ENCODE results near the gene TUSC2. TPM values are rescaled to one million over a fixed set of nuclear protein-coding genes. Genes with fewer than 3 reads are reported as not detected.

TUSC2 gene
- total and polyA plus RNA-seq, 2 of the 8 experiments (the other 6 are each of a cell fraction or from before 2014, with no cell fraction given) = 33.3 to 65.4 TPM

GRCh38 chr3:50316657-50317242 is 11.3 kb downstream of the TUSC2 start:
- no peak overlapping the region for H2BK15ac ChIP-seq (ENCODE audit: low read length)
- H3K9ac ChIP-seq (replicated peaks in 1 of 4; ENCODE audit: extremely low read depth in 1 of 4, low read depth in 3 of 4, low read length in 3 of 4) = peak overlapping the region in 1 of 4 experiments; percentile 10; a peak in 1 of 7 replicates
- no peak overlapping the region for H3K14ac ChIP-seq (ENCODE audit: insufficient read length)
- TF ChIP-seq RXRA (IDR thresholded peaks at IDR 0.05; ENCODE audit: insufficient read depth, low read depth, low read length) (no peak), NRF1 (IDR thresholded peaks at IDR 0.05; ENCODE audit: low read depth, low read length) (no peak), JUND (IDR thresholded peaks at IDR 0.05; ENCODE audit: low read length) (peak; percentile 35; the same call in 1 of the 2 replicates)
- TF ChIP-seq, protein P1, sequence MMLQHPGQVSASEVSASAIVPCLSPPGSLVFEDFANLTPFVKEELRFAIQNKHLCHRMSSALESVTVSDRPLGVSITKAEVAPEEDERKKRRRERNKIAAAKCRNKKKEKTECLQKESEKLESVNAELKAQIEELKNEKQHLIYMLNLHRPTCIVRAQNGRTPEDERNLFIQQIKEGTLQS (IDR thresholded peaks at IDR 0.05; ENCODE audit: insufficient read depth, low read depth, low read length) = no peak
- H4K20me1 ChIP-seq (replicated peaks in 1 of 2; ENCODE audit: control insufficient read depth in 1 of 2, insufficient read depth in 2 of 2, low read length in 2 of 2) = peaks cover 19 to 35% of the 10 kb centered on the region in 2 experiments
- peaks cover 20% of the 10 kb centered on the region for H3K79me1 ChIP-seq (ENCODE audit: low read depth, low read length)
- H3K56ac ChIP-seq (replicated peaks; ENCODE audit: insufficient read length, low read depth, low read length) = no peak overlapping the region
- FAIRE-seq (no peak), DNase-seq (ENCODE audit: low read depth in 1 of 2, low spot score in 2 of 2) (no peak)
- no peak overlapping the region for H2BK20ac ChIP-seq (ENCODE audit: low read length)
- POLR2A ChIA-PET (ENCODE audit: partially characterized antibody) = interaction anchor here (6.3 to 12.6 kb wide), 2 partner anchors 13 to 15 kb away, joined by 36 to 149 read pairs; partner anchors contain the start of genes HYAL1, HYAL3, NAA80 and TUSC2
- no peak overlapping the region for H2BK120ac ChIP-seq (replicated peaks; ENCODE audit: low read depth, low read length)
- H3K36me3 ChIP-seq (ENCODE audit: control insufficient read depth in 2 of 4, insufficient read depth in 4 of 4, low read length in 3 of 4) = peaks cover 16 to 34% (median 28%) of the 10 kb centered on the region in 4 experiments
- H3K27me3 ChIP-seq (replicated peaks in 1 of 4; ENCODE audit: control insufficient read depth in 3 of 4, extremely low read depth in 1 of 4, insufficient read depth in 3 of 4, low read length in 3 of 4) = no peaks in the 10 kb centered on the region
- no peak overlapping the region for H3K27ac ChIP-seq (ENCODE audit: low read depth, low read length)
- peaks cover 0 to 12% (median 9%) of the 10 kb centered on the region in 4 experiments; a peak in 6 of 7 replicates for H3K4me1 ChIP-seq (replicated peaks in 1 of 4; ENCODE audit: control insufficient read depth in 3 of 4, insufficient read depth in 4 of 4, low read length in 3 of 4)
- 91% methylated on average over 9 of the region's 9 CpGs; no CpG with 5 or more reads in 1 of the 2 experiments for WGBS, 2 experiments (ENCODE audit: extremely low coverage in 1 of 2, insufficient coverage in 1 of 2, insufficient read length in 1 of 2, insufficient replicate concordance in 2 of 2, low coverage in 1 of 2, low lambda C conversion rate in 2 of 2, missing lambda C conversion rate in 1 of 2)
- no peak overlapping the region for H2AFZ ChIP-seq (ENCODE audit: low read length)
- no peak overlapping the region for H4K91ac ChIP-seq (replicated peaks; ENCODE audit: insufficient read length, low read length)
- no peak overlapping the region for H3K18ac ChIP-seq (ENCODE audit: extremely low read depth, low read length)
- H2AK5ac ChIP-seq (ENCODE audit: low read depth, low read length) = no peak overlapping the region
- H3K4me3 ChIP-seq (ENCODE audit: extremely low read depth in 1 of 4, insufficient read depth in 2 of 4, low read depth in 3 of 4, low read length in 4 of 4) = no peak overlapping the region; a peak in 1 of 8 replicates
- H2BK12ac ChIP-seq (ENCODE audit: low read depth, low read length) = no peak overlapping the region
- peaks cover 0 to 4% of the 10 kb centered on the region in 2 experiments; a peak in 1 of 4 replicates for H3K9me3 ChIP-seq (ENCODE audit: insufficient read depth in 2 of 2, low read depth in 1 of 2, low read length in 1 of 2)
- 0 out of 2 replicates have a peak overlapping the region, but pooled peaks have one; percentile 71 for H2BK5ac ChIP-seq (ENCODE audit: low read depth, low read length)
- 0 out of 2 replicates have a peak overlapping the region, but pooled peaks have one; percentile 54 for H4K8ac ChIP-seq (ENCODE audit: extremely low read depth, insufficient read depth, low read length)
- H3K4ac ChIP-seq (replicated peaks; ENCODE audit: insufficient read length, low read depth, low read length) = no peak overlapping the region
- CTCF ChIA-PET (ENCODE audit: partially characterized antibody) = interaction anchor here (1.2 to 3.6 kb wide), 2 partner anchors 11 to 14 kb away, joined by 4 to 17 read pairs; partner anchors contain the start of genes HYAL1 and TUSC2
- H3K4me2 ChIP-seq (ENCODE audit: insufficient read depth in 1 of 2, low read depth in 2 of 2, low read length in 2 of 2) = no peak overlapping the region; a peak in 1 of 4 replicates
- H3K23ac ChIP-seq (ENCODE audit: insufficient read length) = no peak overlapping the region
- H3K79me2 ChIP-seq (ENCODE audit: control insufficient read depth in 1 of 2, insufficient read depth in 2 of 2, low read length in 2 of 2) = peaks cover 0 to 25% of the 10 kb centered on the region in 2 experiments; a peak in 3 of 4 replicates
- no peak overlapping the region for H4K5ac ChIP-seq (ENCODE audit: insufficient read length, low read depth, low read length)
- peaks cover 7% of the 10 kb centered on the region for H3K23me2 ChIP-seq (ENCODE audit: low read depth, low read length)
